Activated CD8-positive, alpha-beta memory T cell treated with anti-CD3 and anti-CD28 coated beads, Interleukin-2, amount 50 U/mL, for 1 hour (primary cell): ENCODE results near the gene KRT7.
"Not testable (repeated sequence)": the region's sequence is repeated elsewhere in the genome, so short reads cannot be mapped to it uniquely, and the experiment has no call there.

Source experiments
- DNase-seq: peaks from one replicate; pipeline ENCODE4 v3.0.0-alpha.2; 2020; ENCODE audit errors: extremely low read depth

Gene KRT7

GRCh38 chr12:52255926-52256583 is 23.0 kb downstream of the KRT7 start:
- DNase-seq = no peak

- DNase-seq = no peak
Observed at GRCh38 chr12:52256584-52256935, 23.5 kb downstream of the KRT7 start.

GRCh38 chr12:52257074-52257551 is 24.1 kb downstream of the KRT7 start:
- no peak for DNase-seq

GRCh38 chr12:52257922-52258321 is 24.9 kb downstream of the KRT7 start:
- DNase-seq = not testable (repeated sequence)

GRCh38 chr12:52258335-52258901 is 25.4 kb downstream of the KRT7 start:
- DNase-seq = no peak

- DNase-seq = no peak
Observed at GRCh38 chr12:52259657-52260243, 26.7 kb downstream of the KRT7 start.

GRCh38 chr12:52260361-52261207 is 27.5 kb downstream of the KRT7 start:
- DNase-seq = no peak

- no peak for DNase-seq
Observed at GRCh38 chr12:52261208-52261484, 28.1 kb downstream of the KRT7 start.

- DNase-seq = no peak
Observed at GRCh38 chr12:52262286-52262685, 29.2 kb downstream of the KRT7 start.

- DNase-seq = no peak
Observed at GRCh38 chr12:52263761-52264434, 30.9 kb downstream of the KRT7 start.

GRCh38 chr12:52264435-52264825 is 31.4 kb downstream of the KRT7 start:
- no peak for DNase-seq

- DNase-seq = no peak
Observed at GRCh38 chr12:52266514-52266913, 33.5 kb downstream of the KRT7 start.

- DNase-seq = no peak
Observed at GRCh38 chr12:52267266-52267665, 34.2 kb downstream of the KRT7 start.

GRCh38 chr12:52267699-52268098 is 34.7 kb downstream of the KRT7 start:
- DNase-seq = no peak

GRCh38 chr12:52268212-52268611 is 35.2 kb downstream of the KRT7 start:
- no peak for DNase-seq

GRCh38 chr12:52270541-52271070 is 37.6 kb downstream of the KRT7 start:
- DNase-seq = no peak

- DNase-seq = no peak
Observed at GRCh38 chr12:52271158-52271557, 38.1 kb downstream of the KRT7 start.

- DNase-seq = no peak
Observed at GRCh38 chr12:52274521-52275120, 41.6 kb downstream of the KRT7 start, which contains the start of gene KRT86. KRT86 (plus strand) TSS chr12:52274645; CDS start chr12:52301917, 27,272 bp downstream.

- DNase-seq = no peak
Observed at GRCh38 chr12:52275686-52276085, 42.6 kb downstream of the KRT7 start.

GRCh38 chr12:52277486-52278245 is 44.6 kb downstream of the KRT7 start:
- DNase-seq = no peak
